ENCODE data around the gene KLHL29.

GRCh38 chr2:23681356-23682140 is 296.6 kb downstream of the KLHL29 start:
- TF ChIP-seq CTCF (IDR thresholded peaks at IDR 0.05) (no peak), POLR2A (IDR thresholded peaks at IDR 0.05) (no peak), EP300 (IDR thresholded peaks at IDR 0.05) (no peak)

Data from ovary (tissue), 3 donors.